Measurements from ENCODE around the gene HOXA3. TPM values are rescaled to one million over a fixed set of nuclear protein-coding genes. Genes with fewer than 3 reads are reported as not detected.
A peak's percentile ranks its signal among the peaks of the same experiment; 100 is the strongest.

HOXA3 gene
- total RNA-seq (2014; rRNA removed) = 4.6 and 4.7 TPM in 2 replicates
- polyA plus RNA-seq (2012) = 1.8 TPM

DNA sequence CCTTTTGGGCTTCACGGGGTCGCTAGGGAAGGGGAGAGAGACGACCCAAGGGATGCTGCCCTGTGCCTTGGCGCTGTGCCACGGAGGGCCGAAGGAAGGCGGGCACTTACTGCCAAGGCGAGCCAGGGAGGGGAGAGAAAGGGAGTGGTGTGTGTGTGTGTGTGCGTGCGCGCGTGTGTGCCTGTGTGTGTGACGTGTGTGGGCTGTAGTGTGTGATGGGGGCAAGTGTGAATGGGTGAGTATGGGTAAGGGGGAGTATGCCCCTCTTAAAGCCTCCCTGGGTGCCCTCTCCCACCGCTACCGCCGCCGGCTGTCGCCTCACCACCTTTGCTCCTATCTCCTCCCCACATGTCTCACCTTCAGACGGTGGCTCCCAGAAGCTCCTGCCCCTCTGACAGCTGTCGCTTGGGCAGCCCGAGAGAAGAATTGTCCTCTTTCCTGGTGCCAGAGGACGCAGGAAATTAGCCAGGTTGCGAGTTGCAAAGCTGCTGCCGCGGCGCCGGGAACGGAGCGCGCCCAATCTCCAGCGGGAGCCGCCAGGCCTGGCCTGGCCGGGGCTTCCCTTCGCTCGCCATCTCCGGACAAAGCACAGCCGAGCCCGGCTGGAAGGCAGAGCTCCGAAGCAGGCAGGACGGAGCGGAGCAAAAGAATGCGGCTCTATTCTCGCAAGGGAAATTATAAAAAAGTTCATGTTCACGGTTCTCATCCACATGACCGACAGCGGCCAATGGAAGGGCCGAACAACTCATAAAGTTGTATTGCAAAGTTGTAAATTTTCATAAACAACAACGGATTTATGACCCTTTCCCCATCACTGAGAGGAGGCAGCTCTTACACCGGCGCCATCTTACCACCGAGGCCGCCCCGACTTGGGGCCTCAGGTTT is at the start of gene HOXA3:
HOXA3 (minus strand) TSS at position 653 of the 885 bp plus-strand sequence. CDS start 41,943 bp downstream, outside the sequence.
- DNase-seq (ENCODE audit: low read depth) = no peak

- DNase-seq (ENCODE audit: low read depth) = no peak
Observed at GRCh38 chr7:27201580-27202017, 49.2 kb upstream of the HOXA3 start.

- no peak for DNase-seq (ENCODE audit: low read depth)
Observed at GRCh38 chr7:27200761-27201579, 48.6 kb upstream of the HOXA3 start.

DNA sequence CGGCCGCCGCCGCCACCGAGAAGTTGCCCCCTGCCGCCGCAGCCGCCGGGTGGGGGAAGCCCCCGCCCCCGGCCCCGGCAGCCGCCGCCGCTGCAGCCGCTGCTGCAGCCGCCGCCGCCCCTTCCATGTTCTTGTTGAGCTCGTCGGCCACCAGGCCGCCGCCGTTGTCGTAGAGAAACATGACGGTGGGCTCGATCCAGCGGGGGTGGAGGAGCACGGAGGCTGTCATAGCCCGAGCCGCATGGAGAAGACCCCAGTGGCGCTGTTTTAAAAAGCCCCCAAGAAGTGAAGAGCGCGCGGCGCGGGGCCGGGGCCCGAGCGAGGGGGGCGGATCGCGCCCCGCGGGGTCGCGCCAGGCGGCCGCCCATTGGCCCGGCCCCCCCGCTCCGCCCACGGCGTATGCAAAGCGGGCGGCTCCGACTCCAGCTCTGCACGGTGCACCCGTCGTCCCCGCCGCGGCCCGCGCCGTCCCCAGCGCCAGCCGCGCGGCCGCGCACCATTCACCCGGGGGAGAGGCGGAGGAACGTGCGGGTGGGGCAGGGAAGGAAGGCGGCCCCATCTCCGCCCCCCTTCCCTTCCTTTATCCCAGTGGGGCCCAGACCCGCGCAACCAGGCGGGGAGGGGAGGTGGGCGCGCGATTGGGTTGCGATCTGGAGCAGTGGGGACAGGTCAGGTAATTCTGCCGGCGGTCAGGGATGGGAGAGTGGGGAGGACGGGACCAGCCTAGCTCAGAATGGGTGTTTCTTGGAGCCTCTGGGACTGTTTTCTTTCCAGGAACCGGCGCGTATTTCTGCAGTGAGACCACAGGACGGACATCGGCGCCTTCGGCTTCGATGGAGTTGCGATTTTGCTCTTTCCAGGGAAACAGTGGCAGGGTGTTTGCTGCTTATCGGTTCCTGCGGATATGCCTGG is 47.7 kb upstream of the HOXA3 start, which contains the start of gene HOXA13:
HOXA13 (minus strand) TSS at position 243 of the 912 bp plus-strand sequence; CDS start at position 229, 14 bp downstream.
- peak; percentile 35 for DNase-seq (ENCODE audit: low read depth)

GRCh38 chr7:27198871-27199801 is 46.8 kb upstream of the HOXA3 start:
- peak; percentile 19 for DNase-seq (ENCODE audit: low read depth)

DNA sequence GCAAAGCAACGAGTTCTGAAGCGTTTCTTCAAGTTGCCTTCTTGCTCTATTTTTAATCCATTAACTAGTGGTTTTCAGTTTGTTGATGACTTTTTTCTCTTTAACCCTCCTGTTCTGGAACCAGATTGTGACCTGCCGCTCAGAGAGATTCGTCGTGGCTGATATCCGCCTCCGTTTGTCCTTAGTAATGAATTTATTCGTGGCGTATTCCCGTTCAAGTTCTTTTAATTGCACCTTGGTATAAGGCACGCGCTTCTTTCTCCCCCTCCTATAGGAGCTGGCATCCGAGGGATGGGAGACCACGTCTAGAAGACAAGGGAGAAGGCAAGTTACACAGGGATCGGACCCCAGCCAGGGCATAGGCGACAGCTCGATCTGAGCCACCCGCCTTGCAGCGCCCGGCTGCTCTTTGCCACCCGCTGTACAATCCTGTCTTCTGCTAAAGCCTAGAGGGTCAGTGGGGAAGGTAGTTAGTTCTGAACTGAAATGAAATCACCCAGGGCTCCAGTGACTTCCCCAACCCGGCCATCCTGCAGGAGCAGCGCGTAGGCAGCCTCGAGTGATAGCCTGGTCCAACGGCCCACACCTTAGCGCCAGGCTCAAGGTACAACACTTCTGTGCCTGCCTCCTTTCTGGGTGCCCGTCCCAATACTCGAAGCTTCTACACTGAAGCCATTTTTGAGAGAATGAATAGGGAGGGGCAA is 45.9 kb upstream of the HOXA3 start:
- DNase-seq (ENCODE audit: low read depth) = no peak

DNA sequence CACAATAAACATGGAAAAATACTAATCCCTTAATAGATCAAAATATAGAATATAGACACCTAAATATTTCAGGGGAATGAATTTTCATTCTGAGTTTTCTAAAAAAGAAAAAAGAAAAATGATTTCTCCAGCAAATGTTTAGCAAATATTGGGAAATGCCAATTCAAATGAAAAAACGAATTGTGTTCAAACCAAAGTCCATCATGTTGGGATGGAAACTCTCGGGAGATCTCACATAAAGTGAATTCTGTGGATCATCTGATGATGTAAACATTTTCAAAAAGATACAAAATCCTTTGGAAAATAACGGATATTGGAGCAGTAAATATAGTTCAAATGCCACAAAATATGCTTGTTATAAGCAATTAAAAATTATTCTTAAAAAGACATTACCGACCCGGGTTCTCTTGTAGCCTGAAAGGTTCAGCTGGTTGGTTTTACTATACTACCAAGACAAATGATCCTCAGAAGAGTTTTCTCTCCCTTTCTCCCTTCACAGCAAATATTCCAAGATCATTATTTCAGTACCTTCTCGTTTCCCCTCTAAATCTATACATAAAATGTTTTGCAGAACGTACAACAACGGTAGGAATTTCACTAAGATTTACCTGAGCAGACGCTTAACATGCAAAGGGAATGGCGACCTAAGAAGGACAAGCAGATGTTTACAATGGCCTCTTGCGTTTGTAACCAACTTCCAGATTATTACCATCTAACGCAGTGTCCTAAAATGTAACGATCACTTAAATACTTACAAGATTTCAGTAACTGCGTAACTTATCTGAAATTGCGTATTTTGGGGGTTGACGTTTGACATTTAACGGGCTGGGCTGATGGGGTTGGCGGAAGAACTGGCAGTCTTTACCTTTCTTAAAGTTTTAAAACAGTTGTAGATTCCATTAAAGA is 45.0 kb upstream of the HOXA3 start:
- no peak for DNase-seq (ENCODE audit: low read depth)

DNA sequence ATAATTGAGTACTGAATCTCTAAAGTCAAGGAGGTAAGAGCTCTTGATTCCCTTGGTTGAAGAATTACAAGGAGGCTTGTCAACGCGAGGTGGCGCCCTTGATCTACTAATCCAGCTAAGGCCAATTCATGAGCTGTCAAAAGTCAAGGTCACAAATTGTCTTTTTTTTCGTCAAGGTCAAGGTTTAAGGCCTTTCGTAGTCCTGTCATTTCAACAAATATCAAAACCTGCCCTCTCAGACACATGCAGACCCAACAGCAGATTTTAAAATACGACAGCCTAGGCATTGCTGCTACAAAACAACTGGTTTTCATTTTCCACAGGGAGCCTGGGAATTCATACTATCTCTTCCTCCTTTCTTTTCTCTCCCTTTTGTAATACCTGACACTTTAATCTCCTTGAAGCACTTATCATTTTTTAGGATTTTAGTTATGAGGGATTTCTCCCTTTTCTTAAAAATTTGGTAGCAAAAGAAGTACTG is 43.9 kb upstream of the HOXA3 start:
- peak; percentile 64 for DNase-seq (ENCODE audit: low read depth)

- no peak for DNase-seq (ENCODE audit: low read depth)
Observed at GRCh38 chr7:27194686-27195379, 42.5 kb upstream of the HOXA3 start.

DNA sequence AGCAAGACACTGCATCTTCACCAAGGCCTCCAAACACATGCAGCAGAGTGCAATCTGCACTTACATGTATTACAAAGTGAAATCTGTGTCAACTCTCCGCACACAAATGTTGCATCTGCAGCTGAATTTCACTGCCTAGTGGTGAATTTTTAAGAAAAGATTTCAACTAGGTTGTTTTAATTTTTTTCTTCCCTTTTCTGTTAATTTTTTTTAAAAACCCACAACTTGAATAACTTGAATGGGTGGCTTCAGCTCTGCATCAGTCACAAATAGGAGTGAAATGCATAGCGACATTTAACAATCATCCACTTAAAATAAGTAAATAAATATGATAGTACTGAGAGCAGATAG is 41.6 kb upstream of the HOXA3 start:
- no peak for DNase-seq (ENCODE audit: low read depth)

GRCh38 chr7:27193335-27194001 is 41.1 kb upstream of the HOXA3 start:
- DNase-seq (ENCODE audit: low read depth) = no peak

DNA sequence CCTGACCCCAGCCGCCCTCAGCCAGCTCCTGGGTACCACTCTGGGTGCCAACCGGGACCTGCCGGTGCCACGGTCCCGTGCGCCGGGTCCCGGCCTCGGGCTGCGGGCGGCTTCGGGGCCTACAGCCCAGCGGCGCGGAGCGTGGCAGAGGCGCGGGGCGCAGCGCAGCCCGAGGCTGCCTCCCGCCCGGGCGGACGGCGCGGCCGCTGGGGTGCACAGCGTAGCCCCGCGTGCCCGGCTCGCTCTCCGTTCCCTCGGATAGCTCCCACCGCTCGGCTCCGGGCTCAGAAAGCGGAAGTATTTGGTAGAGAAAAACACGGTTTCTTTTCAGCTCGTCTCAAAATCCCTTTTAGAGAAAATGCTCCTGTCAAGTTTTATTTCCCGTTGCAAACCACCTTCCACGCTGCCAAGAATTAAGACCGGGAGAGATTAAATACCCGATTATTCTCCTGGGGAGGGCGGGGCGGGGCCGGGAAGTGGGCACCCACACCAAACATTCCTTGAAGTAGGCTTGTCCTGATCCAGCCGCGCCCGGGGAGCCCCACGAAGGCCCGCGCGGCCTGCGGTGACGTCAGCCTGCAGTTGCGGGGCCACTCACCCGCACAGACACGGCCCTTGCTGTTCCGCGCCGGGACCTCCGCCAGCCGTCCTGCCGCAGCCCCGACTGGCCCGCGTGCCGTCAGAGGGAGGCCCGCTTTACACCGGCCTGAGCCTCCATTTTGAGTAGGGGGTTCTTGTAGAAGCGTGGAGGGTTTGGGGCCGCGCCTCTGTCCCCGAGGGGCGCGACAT is 40.4 kb upstream of the HOXA3 start:
- no peak for DNase-seq (ENCODE audit: low read depth)

GRCh38 chr7:27191833-27192545 is 39.6 kb upstream of the HOXA3 start:
- DNase-seq (ENCODE audit: low read depth) = no peak

GRCh38 chr7:27191161-27191731 is 38.9 kb upstream of the HOXA3 start:
- DNase-seq (ENCODE audit: low read depth) = no peak

Data from LHCN-M2 (cell line).